GM19328 (cell line): ENCODE measurements around the gene LCMT1.

Source experiments
- ATAC-seq: cut with Tn5 transposase; IDR thresholded peaks from one replicate; pipeline ENCODE4 v1.9.1; 2021; ENCODE audit warnings: mild to moderate bottlenecking, moderate library complexity; ENCODE audit not compliant: unreplicated experiment

The LCMT1 gene

GRCh38 chr16:25189305-25189704, 77.8 kb downstream of the LCMT1 start:
- no peak for ATAC-seq

- no peak for ATAC-seq
Measured at GRCh38 chr16:25192096-25192495, 80.6 kb downstream of the LCMT1 start.

- ATAC-seq, result no peak
Measured at GRCh38 chr16:25194273-25194878, 82.8 kb downstream of the LCMT1 start.

GRCh38 chr16:25198021-25198420, 86.5 kb downstream of the LCMT1 start:
- no peak for ATAC-seq

- no peak for ATAC-seq
Measured at GRCh38 chr16:25199457-25199856, 87.9 kb downstream of the LCMT1 start.

- no peak for ATAC-seq
Measured at GRCh38 chr16:25210758-25211157, 99.2 kb downstream of the LCMT1 start.

- ATAC-seq, result no peak
Measured at GRCh38 chr16:25212636-25213035, 101.1 kb downstream of the LCMT1 start.

- no peak for ATAC-seq
Measured at GRCh38 chr16:25213709-25214397, 102.3 kb downstream of the LCMT1 start.

GRCh38 chr16:25217112-25217511, 105.6 kb downstream of the LCMT1 start:
- no peak for ATAC-seq

- no peak for ATAC-seq
Measured at GRCh38 chr16:25217921-25218320, 106.4 kb downstream of the LCMT1 start.

GRCh38 chr16:25219070-25219737, 107.7 kb downstream of the LCMT1 start:
- ATAC-seq, result no peak

GRCh38 chr16:25222959-25223358, 111.4 kb downstream of the LCMT1 start:
- no peak for ATAC-seq

- no peak for ATAC-seq
Measured at GRCh38 chr16:25223964-25224363, 112.4 kb downstream of the LCMT1 start.

- no peak for ATAC-seq
Measured at GRCh38 chr16:25224731-25225319, 113.3 kb downstream of the LCMT1 start.
